Mononuclear cell (primary cell): ENCODE measurements around the gene KLHL1. TPM values are rescaled to one million over a fixed set of nuclear protein-coding genes. Genes with fewer than 3 reads are reported as not detected.

ENCODE experiments used
- H3K27me3 ChIP-seq: 2 replicates; pipeline ENCODE4 v1.6.0; 2011; ENCODE audit warnings: low read length, control low read depth; ENCODE audit not compliant: insufficient read depth
- H3K4me1 ChIP-seq: 2 replicates; pipeline ENCODE4 v1.5.1; 2011; ENCODE audit warnings: mild to moderate bottlenecking, low read length, control low read depth; ENCODE audit not compliant: insufficient read depth
- H3K4me3 ChIP-seq: 2 replicates; pipeline ENCODE4 v1.5.1; 2011; ENCODE audit warnings: mild to moderate bottlenecking, low read length, moderate library complexity
- H3K9me3 ChIP-seq: 2 replicates; pipeline ENCODE4 v1.5.1; 2011; ENCODE audit warnings: low read depth, mild to moderate bottlenecking, control low read depth, low read length
- total RNA-seq: library from RNA; depleted of rRNA; stranded (reverse); fragments of >200 nt; gene quantifications from one replicate; pipeline ENCODE4 v1.2.3, GENCODE V29; 2012

KLHL1 gene
- total RNA-seq, 1 donor, result not detected

- no peaks in the 10 kb centered on the region for H3K9me3 ChIP-seq
- H3K27me3 ChIP-seq, result no peaks in the 10 kb centered on the region
- no peak overlapping the region for H3K4me3 ChIP-seq
- no peaks in the 10 kb centered on the region for H3K4me1 ChIP-seq
These were observed 386.6 kb downstream of the KLHL1 start for GRCh38 chr13:69721631-69722030.

- Histone ChIP-seq H3K27me3 (no peaks in the 10 kb centered on the region), H3K9me3 (no peaks in the 10 kb centered on the region), H3K4me3 (no peak overlapping the region), H3K4me1 (no peaks in the 10 kb centered on the region)
These were observed 387.8 kb downstream of the KLHL1 start for GRCh38 chr13:69720278-69720983.

- Histone ChIP-seq H3K27me3 (no peaks in the 10 kb centered on the region), H3K9me3 (no peaks in the 10 kb centered on the region), H3K4me3 (no peak overlapping the region), H3K4me1 (no peaks in the 10 kb centered on the region)
These were observed 401.4 kb downstream of the KLHL1 start for GRCh38 chr13:69706807-69707206.

- Histone ChIP-seq H3K4me3 (no peak overlapping the region), H3K27me3 (no peaks in the 10 kb centered on the region)
These were observed 403.9 kb downstream of the KLHL1 start for GRCh38 chr13:69704311-69704710.

GRCh38 chr13:69690999-69691398 is 417.3 kb downstream of the KLHL1 start:
- Histone ChIP-seq H3K27me3 (no peaks in the 10 kb centered on the region), H3K4me3 (no peak overlapping the region), H3K9me3 (no peaks in the 10 kb centered on the region), H3K4me1 (no peaks in the 10 kb centered on the region)

More at GRCh38 chr13:69704311-69704710, 403.9 kb downstream of the KLHL1 start:
- peaks cover 5% of the 10 kb centered on the region for H3K9me3 ChIP-seq
- no peaks in the 10 kb centered on the region for H3K4me1 ChIP-seq

GRCh38 chr13:69683921-69684686 is 424.1 kb downstream of the KLHL1 start:
- Histone ChIP-seq H3K27me3 (no peaks in the 10 kb centered on the region), H3K9me3 (no peaks in the 10 kb centered on the region), H3K4me1 (no peaks in the 10 kb centered on the region), H3K4me3 (no peak overlapping the region)

GRCh38 chr13:69681722-69682121 is 426.5 kb downstream of the KLHL1 start:
- H3K27me3 ChIP-seq, result no peaks in the 10 kb centered on the region
- no peaks in the 10 kb centered on the region for H3K9me3 ChIP-seq
- H3K4me1 ChIP-seq, result no peaks in the 10 kb centered on the region
- H3K4me3 ChIP-seq, result no peak overlapping the region

GRCh38 chr13:69677343-69677742 is 430.9 kb downstream of the KLHL1 start:
- H3K4me3 ChIP-seq, result no peak overlapping the region
- H3K4me1 ChIP-seq, result no peaks in the 10 kb centered on the region
- no peaks in the 10 kb centered on the region for H3K9me3 ChIP-seq
- H3K27me3 ChIP-seq, result no peaks in the 10 kb centered on the region

GRCh38 chr13:69676286-69676685 is 432.0 kb downstream of the KLHL1 start:
- no peak overlapping the region for H3K4me3 ChIP-seq
- no peaks in the 10 kb centered on the region for H3K4me1 ChIP-seq
- no peaks in the 10 kb centered on the region for H3K9me3 ChIP-seq
- H3K27me3 ChIP-seq, result no peaks in the 10 kb centered on the region

- Histone ChIP-seq H3K9me3 (peaks cover 12% of the 10 kb centered on the region), H3K4me1 (no peaks in the 10 kb centered on the region), H3K4me3 (no peak overlapping the region), H3K27me3 (no peaks in the 10 kb centered on the region)
These were observed 448.1 kb downstream of the KLHL1 start for GRCh38 chr13:69660155-69660554.

GRCh38 chr13:69657676-69658075 is 450.6 kb downstream of the KLHL1 start:
- H3K9me3 ChIP-seq, result peaks cover 18% of the 10 kb centered on the region
- H3K4me1 ChIP-seq, result no peaks in the 10 kb centered on the region
- H3K27me3 ChIP-seq, result no peaks in the 10 kb centered on the region
- no peak overlapping the region for H3K4me3 ChIP-seq

GRCh38 chr13:69654392-69654791 is 453.9 kb downstream of the KLHL1 start:
- H3K9me3 ChIP-seq, result peaks cover 6% of the 10 kb centered on the region
- no peak overlapping the region for H3K4me3 ChIP-seq
- H3K4me1 ChIP-seq, result no peaks in the 10 kb centered on the region
- no peaks in the 10 kb centered on the region for H3K27me3 ChIP-seq

Other genes starting within 250 kb of the KLHL1 start
- gene ATXN8OS, start 626 bp downstream of the KLHL1 start, total RNA-seq, result not detected